Thoracic aorta (tissue), 2 donors: ENCODE data around the gene DEPP1. TPM values are rescaled to one million over a fixed set of nuclear protein-coding genes. Genes with fewer than 3 reads are reported as not detected.

ENCODE experiments used
- ATAC-seq: fragments of 150-250 bp; one replicate; pipeline ENCODE4 v1.8.0; 2017; ENCODE audit warnings: low read depth; ENCODE audit not compliant: insufficient number of reproducible peaks, low FRiP score
- DNase-seq: peaks from one replicate; pipeline ENCODE4 v3.0.0-alpha.2; 2020; ENCODE audit warnings: low spot score
- H3K27ac ChIP-seq, 2 donors: fragments of 200-600 bp; sonication (generic); 1 replicate in 1 of 2; 2 replicates in 1 of 2; pipeline ENCODE4 v1.5.1; 2016; ENCODE audit warnings: mild to moderate bottlenecking in 2 of 2, moderate library complexity in 2 of 2
- H3K27me3 ChIP-seq: fragments of 200-600 bp; sonication (generic); replicated peaks from 2 replicates; pipeline ENCODE4 v1.6.0; 2016; ENCODE audit warnings: mild to moderate bottlenecking; ENCODE audit not compliant: insufficient read depth
- H3K36me3 ChIP-seq: fragments of 200-600 bp; sonication (generic); one replicate; pipeline ENCODE4 v1.5.1; 2016
- H3K4me1 ChIP-seq, 2 donors: fragments of 200-600 bp; sonication (generic); 1 replicate in 1 of 2; 2 replicates in 1 of 2; pipeline versions ENCODE4 v1.5.1 to v1.6.0; 2016; ENCODE audit warnings: low read depth in 2 of 2, mild to moderate bottlenecking in 1 of 2; ENCODE audit not compliant: control insufficient read depth in 1 of 2
- H3K4me3 ChIP-seq: fragments of 200-600 bp; sonication (generic); 2 replicates; pipeline ENCODE4 v1.5.1; 2016; ENCODE audit warnings: mild to moderate bottlenecking
- H3K9me3 ChIP-seq: fragments of 200-600 bp; sonication (generic); 2 replicates; pipeline ENCODE4 v1.5.1; 2016
- total RNA-seq, 2 donors: library from RNA; depleted of rRNA; stranded (reverse); fragments of >200 nt; gene quantifications; one replicate each; pipeline versions ENCODE4 v1.1.0 to v1.2.3, GENCODE V29; 2016
- TF ChIP-seq, protein P1 (sequence below): fragments of 200-600 bp; sonication (generic); IDR thresholded peaks from one replicate; pipeline ENCODE4 v1.5.1; 2019; ENCODE audit warnings: antibody characterized with exemption

The DEPP1 gene
- total RNA-seq, 2 donors from 2014 or later: 473 to 661 TPM

DNA sequence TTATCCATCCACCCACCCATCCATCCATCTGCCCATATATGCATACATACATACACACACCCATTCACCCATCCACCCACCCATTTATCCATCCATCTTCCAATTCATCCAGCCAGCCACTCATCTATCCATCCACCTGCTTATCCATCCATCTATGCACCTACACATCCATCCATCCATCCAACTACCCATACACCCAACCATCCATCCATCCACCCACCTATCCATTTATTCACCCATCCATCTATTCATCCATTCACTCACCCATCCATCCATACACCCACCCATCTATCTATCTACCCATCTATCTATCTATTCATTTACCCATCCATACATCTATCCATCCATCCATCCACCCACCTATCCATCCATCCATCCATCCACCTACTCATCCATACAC, 50.1 kb downstream of the DEPP1 start:
- Histone ChIP-seq H3K27me3 (no peaks in the 10 kb centered on the region), H3K36me3 (no peaks in the 10 kb centered on the region), H3K27ac (no peak overlapping the region), H3K9me3 (no peaks in the 10 kb centered on the region), H3K4me3 (no peak overlapping the region), H3K4me1 (peaks cover 5 to 9% of the 10 kb centered on the region in 2 donors)
- DNase-seq: no peak
- TF ChIP-seq, protein P1, sequence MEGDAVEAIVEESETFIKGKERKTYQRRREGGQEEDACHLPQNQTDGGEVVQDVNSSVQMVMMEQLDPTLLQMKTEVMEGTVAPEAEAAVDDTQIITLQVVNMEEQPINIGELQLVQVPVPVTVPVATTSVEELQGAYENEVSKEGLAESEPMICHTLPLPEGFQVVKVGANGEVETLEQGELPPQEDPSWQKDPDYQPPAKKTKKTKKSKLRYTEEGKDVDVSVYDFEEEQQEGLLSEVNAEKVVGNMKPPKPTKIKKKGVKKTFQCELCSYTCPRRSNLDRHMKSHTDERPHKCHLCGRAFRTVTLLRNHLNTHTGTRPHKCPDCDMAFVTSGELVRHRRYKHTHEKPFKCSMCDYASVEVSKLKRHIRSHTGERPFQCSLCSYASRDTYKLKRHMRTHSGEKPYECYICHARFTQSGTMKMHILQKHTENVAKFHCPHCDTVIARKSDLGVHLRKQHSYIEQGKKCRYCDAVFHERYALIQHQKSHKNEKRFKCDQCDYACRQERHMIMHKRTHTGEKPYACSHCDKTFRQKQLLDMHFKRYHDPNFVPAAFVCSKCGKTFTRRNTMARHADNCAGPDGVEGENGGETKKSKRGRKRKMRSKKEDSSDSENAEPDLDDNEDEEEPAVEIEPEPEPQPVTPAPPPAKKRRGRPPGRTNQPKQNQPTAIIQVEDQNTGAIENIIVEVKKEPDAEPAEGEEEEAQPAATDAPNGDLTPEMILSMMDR: no peak
- ATAC-seq: no peak

DNA sequence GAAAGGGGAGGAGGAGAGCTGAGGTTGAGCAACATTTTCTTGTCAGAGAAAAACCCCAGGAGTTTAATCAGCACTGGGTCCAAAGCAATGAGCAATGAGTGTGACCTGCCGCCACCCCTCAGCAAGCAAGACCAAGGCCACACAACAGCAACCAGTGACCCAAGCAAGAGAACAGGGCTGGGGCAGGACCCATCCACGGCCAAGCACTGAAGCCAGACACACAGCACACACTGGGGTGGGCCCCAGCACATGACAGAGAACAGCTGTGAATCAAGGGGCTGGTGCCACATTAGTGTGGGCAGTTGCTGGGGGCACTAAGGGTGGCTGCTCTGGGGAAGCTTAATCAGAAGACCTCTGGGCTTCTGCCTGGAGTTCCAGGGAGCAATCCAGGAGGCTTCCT, 51.3 kb downstream of the DEPP1 start:
- ATAC-seq: no peak
- no peak for DNase-seq
- TF ChIP-seq, protein P1: no peak

DNA sequence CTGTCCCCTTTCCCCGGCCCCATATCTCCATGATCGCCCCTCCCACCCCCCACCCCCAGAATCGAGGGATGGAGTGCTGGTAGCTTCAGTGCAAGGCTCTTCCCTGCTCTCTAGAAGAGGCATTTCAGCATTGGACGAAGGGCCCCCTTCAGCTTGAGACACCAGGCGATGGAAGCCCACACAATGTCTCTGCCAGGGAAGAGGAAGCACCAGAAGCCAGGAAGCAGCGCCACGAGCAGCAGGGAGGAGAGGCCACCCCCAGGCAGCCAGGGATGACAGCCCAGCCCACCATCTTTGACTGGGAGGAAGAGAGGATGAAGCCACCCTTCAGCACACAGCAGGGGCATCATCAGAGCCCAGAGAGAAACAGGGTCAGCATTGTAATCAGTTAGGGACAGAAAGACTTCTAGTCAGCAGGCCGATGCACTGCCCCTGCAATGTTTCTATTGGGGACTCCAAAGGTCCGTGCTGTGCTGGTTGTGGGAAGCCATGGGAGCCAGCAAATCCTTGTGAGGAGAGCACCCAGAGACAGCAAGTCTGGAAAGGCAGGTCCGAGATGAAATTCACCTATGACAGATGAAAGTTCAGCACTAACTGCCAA, 51.8 kb downstream of the DEPP1 start:
- H3K27ac ChIP-seq: no peak overlapping the region
- ATAC-seq: no peak
- H3K4me3 ChIP-seq: no peak overlapping the region
- TF ChIP-seq, protein P1: no peak
- H3K27me3 ChIP-seq: no peaks in the 10 kb centered on the region
- no peaks in the 10 kb centered on the region for H3K36me3 ChIP-seq
- no peak for DNase-seq
- no peaks in the 10 kb centered on the region for H3K4me1 ChIP-seq
- no peaks in the 10 kb centered on the region for H3K9me3 ChIP-seq

More for the DNA sequence above, 51.3 kb downstream of the DEPP1 start:
- H3K27me3 ChIP-seq: no peaks in the 10 kb centered on the region
- no peak overlapping the region for H3K27ac ChIP-seq
- peaks cover 0 to under 1% of the 10 kb centered on the region in 2 donors for H3K4me1 ChIP-seq
- H3K4me3 ChIP-seq: no peak overlapping the region
- no peaks in the 10 kb centered on the region for H3K9me3 ChIP-seq
- no peaks in the 10 kb centered on the region for H3K36me3 ChIP-seq

Other genes starting within 250 kb of the DEPP1 start
- not detected for gene TMEM72, start 67.5 kb downstream of the DEPP1 start, total RNA-seq
- gene RASSF4, start 19.0 kb downstream of the DEPP1 start, total RNA-seq: 10 to 100 TPM; 48.5 to 68.5 TPM
- gene ZNF22, start 22.1 kb upstream of the DEPP1 start, total RNA-seq: 10 to 100 TPM; 16.6 to 20.7 TPM